Natural killer cell (primary cell): ENCODE data around the gene ERN1. TPM values are rescaled to one million over a fixed set of nuclear protein-coding genes. Genes with fewer than 3 reads are reported as not detected.

ENCODE experiments used
- ATAC-seq, 3 donors: fragments of 150-1000 bp in 2 of 3; fragments of 200-7000 bp in 1 of 3; cut with Tn5 transposase; 1 replicate in 1 of 3; 2 replicates in 2 of 3; pipeline ENCODE4 v1.10.0; 2021; ENCODE audit warnings: mild to moderate bottlenecking in 2 of 3, moderate library complexity in 2 of 3
- DNase-seq, 2 donors: peaks; one replicate each; pipeline versions ENCODE4 v3.0.0 to v3.0.0-alpha.2; 2013 to 2021; ENCODE audit warnings: mixed read lengths in 1 of 2
- H3K27ac ChIP-seq: one replicate; pipeline ENCODE4 v1.5.1; 2013; ENCODE audit warnings: mild to moderate bottlenecking, low read length
- H3K27me3 ChIP-seq: one replicate; pipeline ENCODE4 v1.6.1; 2013; ENCODE audit warnings: low read length; ENCODE audit not compliant: control insufficient read depth, insufficient read depth
- H3K36me3 ChIP-seq: one replicate; pipeline ENCODE4 v1.6.1; 2013; ENCODE audit warnings: low read length; ENCODE audit not compliant: control insufficient read depth, insufficient read depth
- H3K4me1 ChIP-seq: one replicate; pipeline ENCODE4 v1.6.1; 2013; ENCODE audit warnings: low read length; ENCODE audit not compliant: control insufficient read depth, insufficient read depth
- H3K4me3 ChIP-seq: one replicate; pipeline ENCODE4 v1.5.1; 2013; ENCODE audit warnings: low read length
- H3K9me3 ChIP-seq: one replicate; pipeline ENCODE4 v1.6.1; 2013; ENCODE audit warnings: low read length; ENCODE audit not compliant: control insufficient read depth, insufficient read depth
- H3K27ac Mint-ChIP-seq, 2 donors: one replicate each; pipeline ENCODE4 v1.8.0; 2022; ENCODE audit warnings: mild to moderate bottlenecking in 2 of 2, mixed read lengths in 2 of 2, moderate library complexity in 1 of 2
- H3K27me3 Mint-ChIP-seq, 2 donors: one replicate each; pipeline ENCODE4 v1.8.0; 2022; ENCODE audit warnings: low read depth in 2 of 2, mixed read lengths in 2 of 2
- H3K36me3 Mint-ChIP-seq: one replicate; pipeline ENCODE4 v1.8.0; 2022; ENCODE audit warnings: mixed read lengths
- H3K4me1 Mint-ChIP-seq, 2 donors: one replicate each; pipeline ENCODE4 v1.8.0; 2022; ENCODE audit warnings: mixed read lengths in 2 of 2
- H3K4me3 Mint-ChIP-seq: one replicate; pipeline ENCODE4 v1.8.0; 2022; ENCODE audit warnings: mild to moderate bottlenecking, moderate library complexity, mixed read lengths
- H3K9me3 Mint-ChIP-seq, 2 donors: one replicate each; pipeline ENCODE4 v1.8.0; 2022; ENCODE audit warnings: mixed read lengths in 2 of 2
- WGBS: methylation state at CpG from one replicate; pipeline ENCODE4 v1.1.7; 2013; ENCODE audit warnings: missing lambda C conversion rate; ENCODE audit not compliant: insufficient coverage; 5-methylcytosine and 5-hydroxymethylcytosine counted together
- intact Hi-C: fragments of 100-400 bp; cut with micrococcal nuclease; formaldehyde crosslinking; loops from one replicate; pipeline ENCODE4 v1.14.2; 2022
- total RNA-seq, 4 donors: library from RNA; stranded (reverse); fragments of 120-200 nt in 1 of 4; gene quantifications; one replicate each; pipeline versions ENCODE4 v1.2.3 to v1.2.4, GENCODE V29; 2013 to 2022
- TF ChIP-seq, protein P1 (sequence below): fragments of 200-600 bp; IDR thresholded peaks from one replicate; pipeline ENCODE4 v1.8.0; 2022; ENCODE audit warnings: antibody characterized with exemption

ERN1 gene
- total RNA-seq, 3 donors from 2014 or later (not counting 1 experiment from before 2014, with no cell fraction given) = 52.9 to 90.5 (median 67.2) TPM

DNA sequence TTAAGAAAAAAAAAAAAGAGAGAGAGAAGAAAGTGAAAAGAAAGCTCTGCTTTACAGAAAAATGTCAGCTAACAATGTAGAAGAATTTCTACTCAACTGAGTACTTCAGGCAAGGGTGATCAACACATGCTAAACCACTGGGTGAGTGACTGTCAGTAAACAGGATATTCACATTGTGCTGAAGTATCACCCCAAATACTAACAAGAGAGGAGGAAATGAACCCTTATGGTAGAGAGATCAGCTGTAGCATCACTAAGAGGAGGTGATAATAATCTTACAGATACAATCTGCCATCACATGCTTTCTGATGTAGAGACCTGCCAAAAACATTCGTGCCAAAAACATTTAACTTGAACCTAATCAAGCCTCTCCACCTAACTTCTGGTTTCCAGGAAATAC is 78.8 kb downstream of the ERN1 start:
- no peaks in the 10 kb centered on the region for H3K27me3 Mint-ChIP-seq
- 22% methylated on average over 1 of the region's 1 CpG for WGBS
- TF ChIP-seq, protein P1, sequence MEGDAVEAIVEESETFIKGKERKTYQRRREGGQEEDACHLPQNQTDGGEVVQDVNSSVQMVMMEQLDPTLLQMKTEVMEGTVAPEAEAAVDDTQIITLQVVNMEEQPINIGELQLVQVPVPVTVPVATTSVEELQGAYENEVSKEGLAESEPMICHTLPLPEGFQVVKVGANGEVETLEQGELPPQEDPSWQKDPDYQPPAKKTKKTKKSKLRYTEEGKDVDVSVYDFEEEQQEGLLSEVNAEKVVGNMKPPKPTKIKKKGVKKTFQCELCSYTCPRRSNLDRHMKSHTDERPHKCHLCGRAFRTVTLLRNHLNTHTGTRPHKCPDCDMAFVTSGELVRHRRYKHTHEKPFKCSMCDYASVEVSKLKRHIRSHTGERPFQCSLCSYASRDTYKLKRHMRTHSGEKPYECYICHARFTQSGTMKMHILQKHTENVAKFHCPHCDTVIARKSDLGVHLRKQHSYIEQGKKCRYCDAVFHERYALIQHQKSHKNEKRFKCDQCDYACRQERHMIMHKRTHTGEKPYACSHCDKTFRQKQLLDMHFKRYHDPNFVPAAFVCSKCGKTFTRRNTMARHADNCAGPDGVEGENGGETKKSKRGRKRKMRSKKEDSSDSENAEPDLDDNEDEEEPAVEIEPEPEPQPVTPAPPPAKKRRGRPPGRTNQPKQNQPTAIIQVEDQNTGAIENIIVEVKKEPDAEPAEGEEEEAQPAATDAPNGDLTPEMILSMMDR = no peak
- H3K27me3 ChIP-seq = no peaks in the 10 kb centered on the region
- peaks cover 26 to 36% of the 10 kb centered on the region in 2 donors for H3K4me1 Mint-ChIP-seq
- H3K9me3 Mint-ChIP-seq = no peaks in the 10 kb centered on the region
- peaks cover 9% of the 10 kb centered on the region for H3K36me3 Mint-ChIP-seq
- no peaks in the 10 kb centered on the region for H3K9me3 ChIP-seq
- H3K4me3 ChIP-seq = no peak overlapping the region
- peaks cover 76% of the 10 kb centered on the region for H3K36me3 ChIP-seq
- H3K4me1 ChIP-seq = peaks cover 33% of the 10 kb centered on the region
- H3K4me3 Mint-ChIP-seq = peak overlapping the region; percentile 51
- H3K27ac Mint-ChIP-seq = peak overlapping the region; percentile 90 to 94
- peak overlapping the region; percentile 78 for H3K27ac ChIP-seq
- ATAC-seq = peak; percentile 99 to 100 (median 99)
- DNase-seq = peak in 1 of 2 donors; percentile 74
- intact Hi-C loops = loop anchor here (1.0 to 5.0 kb wide), 3 partner anchors 26 to 41 kb away; partner anchors contain the start of gene ICAM2

DNA sequence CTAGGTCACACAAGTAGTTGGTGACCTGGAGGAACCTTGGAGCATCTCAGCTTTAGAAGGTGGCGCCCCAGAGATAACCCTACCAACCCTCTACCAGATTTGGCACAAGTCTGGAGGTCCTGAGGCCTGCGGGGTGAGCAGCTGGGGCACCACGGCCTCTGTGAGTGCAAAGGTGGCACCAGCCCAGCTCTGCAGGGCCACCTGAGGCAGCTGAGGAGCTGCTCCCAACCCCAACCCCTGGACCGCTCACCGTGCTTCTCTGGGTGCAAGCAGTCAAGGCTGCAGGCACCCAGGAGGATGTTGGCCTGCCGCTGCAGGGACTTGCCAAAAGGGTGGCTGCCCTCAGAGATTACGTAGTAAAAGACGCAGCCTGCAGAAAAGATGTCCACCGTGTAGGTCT is 81.1 kb downstream of the ERN1 start:
- DNase-seq (no peak), ATAC-seq (no peak)
- Histone ChIP-seq H3K4me3 (no peak overlapping the region), H3K9me3 (no peaks in the 10 kb centered on the region), H3K4me1 (peaks cover 29% of the 10 kb centered on the region), H3K36me3 (peaks cover 77% of the 10 kb centered on the region), H3K27me3 (no peaks in the 10 kb centered on the region), H3K27ac (no peak overlapping the region)
- H3K9me3 Mint-ChIP-seq = no peaks in the 10 kb centered on the region
- peaks cover 25 to 36% of the 10 kb centered on the region in 2 donors for H3K4me1 Mint-ChIP-seq
- TF ChIP-seq, protein P1 = no peak
- no peaks in the 10 kb centered on the region for H3K27me3 Mint-ChIP-seq
- peaks cover 15% of the 10 kb centered on the region for H3K36me3 Mint-ChIP-seq
- peak overlapping the region; percentile 90 to 94 for H3K27ac Mint-ChIP-seq
- no peak overlapping the region for H3K4me3 Mint-ChIP-seq
- WGBS = 97% methylated on average over 9 of the region's 9 CpGs
- intact Hi-C loops = no loop called here

DNA sequence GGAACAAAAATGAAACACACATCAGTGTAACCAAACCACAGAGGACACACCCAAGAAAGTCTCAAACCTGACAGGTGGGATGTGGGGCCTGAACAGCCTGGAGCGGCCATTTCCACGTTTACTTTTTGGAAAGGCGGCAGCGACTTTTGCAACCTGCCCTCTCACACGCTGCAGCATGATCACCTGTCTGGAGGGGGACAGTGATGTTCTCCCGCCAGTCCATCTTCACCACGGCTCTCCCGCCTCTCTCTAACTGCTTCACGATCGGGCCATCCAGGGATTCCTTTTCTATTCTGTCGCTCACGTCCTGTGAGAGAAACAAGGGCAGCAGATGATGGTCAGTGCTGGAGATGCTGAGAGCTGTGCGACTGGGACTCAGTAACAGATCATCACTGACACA is 84.8 kb downstream of the ERN1 start:
- Mint-ChIP-seq H3K36me3 (peaks cover 18% of the 10 kb centered on the region), H3K27ac (no peak overlapping the region), H3K4me3 (no peak overlapping the region), H3K4me1 (peaks cover 11 to 13% of the 10 kb centered on the region in 2 donors), H3K27me3 (no peaks in the 10 kb centered on the region), H3K9me3 (no peaks in the 10 kb centered on the region)
- TF ChIP-seq, protein P1 = no peak
- H3K36me3 ChIP-seq = peaks cover 77% of the 10 kb centered on the region
- H3K27ac ChIP-seq = no peak overlapping the region
- peaks cover 16% of the 10 kb centered on the region for H3K4me1 ChIP-seq
- H3K9me3 ChIP-seq = no peaks in the 10 kb centered on the region
- 88% methylated on average over 13 of the region's 13 CpGs for WGBS
- DNase-seq = no peak
- H3K4me3 ChIP-seq = no peak overlapping the region
- H3K27me3 ChIP-seq = no peaks in the 10 kb centered on the region
- no peak for ATAC-seq
- intact Hi-C loops = no loop called here
